SK-N-SH (cell line): ENCODE measurements around the gene IRAK1BP1. TPM values are rescaled to one million over a fixed set of nuclear protein-coding genes. Genes with fewer than 3 reads are reported as not detected.

Experiments
- CTCF ChIA-PET: fragments of 300-600, 350-600 bp; formaldehyde crosslinking; extraction: SDS; loops from one replicate; lab custom pipeline; 2021; lab: Yijun Ruan, JAX
- POLR2A ChIA-PET: fragments of 350-600 bp; sonication (Branson Sonifier 250); formaldehyde crosslinking; extraction: SDS; loops from one replicate; lab custom pipeline; 2020; ENCODE audit warnings: antibody characterized with exemption, inconsistent platforms; lab: Yijun Ruan, JAX
- DNase-seq: peaks from one replicate; pipeline ENCODE4 v3.0.0; 2012
- H2AFZ ChIP-seq: fragments of 200-600 bp; sonication (generic); 2 replicates; pipeline ENCODE4 v1.8.1; 2016; ENCODE audit warnings: antibody characterized with exemption, mild to moderate bottlenecking, low read depth
- H3F3A ChIP-seq: fragments of 200-600 bp; sonication (generic); replicated peaks from 2 replicates; pipeline ENCODE3; 2016; ENCODE audit warnings: antibody characterized with exemption, mild to moderate bottlenecking; ENCODE audit not compliant: insufficient read depth
- H3K27ac ChIP-seq, 2 experiments: fragments of 200-500 bp in 1 of 2; fragments of 200-600 bp in 1 of 2; sonication (Bioruptor generic) in 1 of 2; sonication (generic), shearing (Covaris generic) in 1 of 2; 2 replicates each; pipeline versions ENCODE4 v1.5.1 to v1.6.1; 2014 to 2016; ENCODE audit warnings: low read depth in 2 of 2, inconsistent platforms in 1 of 2, low read length in 1 of 2, mild to moderate bottlenecking in 1 of 2, mixed read lengths in 1 of 2
- H3K27me3 ChIP-seq: fragments of 200-600 bp; sonication (generic), shearing (Covaris generic); 2 replicates; pipeline ENCODE4 v1.6.1; 2016; ENCODE audit warnings: mixed run types; ENCODE audit not compliant: insufficient read depth
- H3K36me3 ChIP-seq, 2 experiments: fragments of 200-500 bp in 1 of 2; fragments of 200-600 bp in 1 of 2; sonication (Bioruptor generic) in 1 of 2; sonication (generic) in 1 of 2; replicated peaks in 1 of 2; 2 replicates each; pipeline versions ENCODE3 to v1.5.1; 2014 to 2016; ENCODE audit warnings: low read length in 1 of 2, mild to moderate bottlenecking in 1 of 2; ENCODE audit not compliant: insufficient read depth in 2 of 2, control insufficient read depth in 1 of 2
- H3K4me1 ChIP-seq, 2 experiments: fragments of 200-500 bp in 1 of 2; fragments of 200-600 bp in 1 of 2; sonication (Bioruptor generic) in 1 of 2; sonication (generic), shearing (Covaris generic) in 1 of 2; 2 replicates each; pipeline versions ENCODE4 v1.5.1 to v1.6.1; 2014 to 2016; ENCODE audit warnings: low read depth in 1 of 2, low read length in 1 of 2, mixed run types in 1 of 2; ENCODE audit not compliant: insufficient read depth in 2 of 2, control insufficient read depth in 1 of 2
- H3K4me2 ChIP-seq: fragments of 200-600 bp; sonication (generic), shearing (Covaris generic); 2 replicates; pipeline ENCODE4 v1.6.1; 2017; ENCODE audit warnings: mixed run types
- H3K4me3 ChIP-seq, 2 experiments: fragments of 200-500 bp in 1 of 2; fragments of 200-600 bp in 1 of 2; sonication (Bioruptor generic) in 1 of 2; sonication (generic), shearing (Covaris generic) in 1 of 2; 2 replicates each; pipeline versions ENCODE4 v1.5.1 to v1.8.1; 2014 to 2016; ENCODE audit warnings: low read depth in 2 of 2, inconsistent platforms in 1 of 2, low read length in 1 of 2, mild to moderate bottlenecking in 1 of 2, mixed read lengths in 1 of 2, moderate library complexity in 1 of 2
- H3K79me2 ChIP-seq: fragments of 200-600 bp; sonication (generic); 2 replicates; pipeline ENCODE4 v1.8.1; 2017; ENCODE audit warnings: mild to moderate bottlenecking; ENCODE audit not compliant: insufficient read depth
- H3K9ac ChIP-seq: fragments of 200-600 bp; sonication (generic); 2 replicates; pipeline ENCODE4 v1.6.1; 2017; ENCODE audit warnings: mixed run types
- H3K9me2 ChIP-seq: fragments of 200-600 bp; sonication (generic); 2 replicates; pipeline ENCODE4 v1.6.1; 2017; ENCODE audit warnings: mixed run types
- H3K9me3 ChIP-seq: fragments of 200-600 bp; sonication (generic); 2 replicates; pipeline ENCODE4 v1.6.1; 2017; ENCODE audit warnings: mixed run types, mild to moderate bottlenecking, moderate library complexity
- H4K20me1 ChIP-seq: fragments of 200-600 bp; sonication (generic); 2 replicates; pipeline ENCODE4 v1.6.1; 2017; ENCODE audit warnings: mild to moderate bottlenecking, mixed run types; ENCODE audit not compliant: insufficient read depth
- CHD2 ChIP-seq: fragments of 150-350 bp; IDR thresholded peaks from 2 replicates; pipeline ENCODE4 v1.6.1; 2018; ENCODE audit warnings: low read length; ENCODE audit not compliant: partially characterized antibody
- CTCF ChIP-seq: fragments of 200-600 bp; sonication (generic); IDR thresholded peaks from 2 replicates; pipeline ENCODE4 v1.6.1; 2017; ENCODE audit warnings: antibody characterized with exemption, mild to moderate bottlenecking, moderate library complexity
- GATA2 ChIP-seq: sonication (generic); formaldehyde crosslinking; IDR thresholded peaks from 2 replicates; pipeline ENCODE4 v1.5.0; 2020; ENCODE audit warnings: mild to moderate bottlenecking, missing genetic modification reagents
- MAX ChIP-seq: IDR thresholded peaks from 2 replicates; pipeline ENCODE4 v1.4.0; 2012; ENCODE audit warnings: low read depth
- POLR2AphosphoS5 ChIP-seq: IDR thresholded peaks from 2 replicates; pipeline ENCODE4 v1.6.1; 2012; ENCODE audit warnings: low read depth, low read length
- RAD21 ChIP-seq: IDR thresholded peaks from 2 replicates; pipeline ENCODE4 v1.6.1; 2012; ENCODE audit warnings: mild to moderate bottlenecking, low read length
- RCOR1 ChIP-seq: fragments of 150-350 bp; IDR thresholded peaks from 2 replicates; pipeline ENCODE4 v1.6.1; 2017; ENCODE audit warnings: antibody characterized with exemption, low read length
- RFX5 ChIP-seq: IDR thresholded peaks from 2 replicates; pipeline ENCODE4 v1.6.1; 2012; ENCODE audit warnings: mild to moderate bottlenecking, improper control_type of control experiment, low read length
- SIN3A ChIP-seq: IDR thresholded peaks from 2 replicates; pipeline ENCODE4 v1.6.1; 2012; ENCODE audit warnings: low read depth, mild to moderate bottlenecking, low read length, moderate library complexity, borderline replicate concordance
- TEAD4 ChIP-seq: IDR thresholded peaks from 2 replicates; pipeline ENCODE4 v1.4.0; 2012; ENCODE audit warnings: mild to moderate bottlenecking, borderline replicate concordance; ENCODE audit not compliant: insufficient read depth
- YY1 ChIP-seq: IDR thresholded peaks from 2 replicates; pipeline ENCODE4 v1.4.0; 2012; ENCODE audit warnings: low read depth, mild to moderate bottlenecking
- ZBTB33 ChIP-seq: IDR thresholded peaks from 2 replicates; pipeline ENCODE4 v1.4.0; 2012; ENCODE audit warnings: low read depth, borderline replicate concordance
- WGBS: methylation state at CpG from one replicate; pipeline ENCODE4 v1.1.6; 2017; ENCODE audit warnings: low lambda C conversion rate; 5-methylcytosine and 5-hydroxymethylcytosine counted together
- polyA plus RNA-seq, 3 experiments: library from polyadenylated mRNA; depleted of rRNA; stranded (reverse); fragments of >200 nt; gene quantifications; 2 replicates each; pipeline ENCODE4 v1.2.3, GENCODE V29; 2012
- TF ChIP-seq, protein P1 (sequence below): fragments of 150-350 bp; IDR thresholded peaks from 2 replicates; pipeline ENCODE4 v1.6.1; 2017; ENCODE audit warnings: antibody characterized with exemption, low read length, low read depth, borderline replicate concordance
- TF ChIP-seq, protein P2 (sequence below): IDR thresholded peaks from 2 replicates; pipeline ENCODE4 v1.6.1; 2012; ENCODE audit warnings: mild to moderate bottlenecking, low read depth, low read length, moderate library complexity
- TF ChIP-seq, protein P3 (sequence below): fragments of 150-350 bp; IDR thresholded peaks from 2 replicates; pipeline ENCODE4 v1.6.1; 2016; ENCODE audit warnings: mild to moderate bottlenecking, low read depth, low read length

Gene IRAK1BP1
- polyA plus RNA-seq, 1 of the 3 experiments (the other 2 are of a cell fraction) = 1.8 TPM

DNA sequence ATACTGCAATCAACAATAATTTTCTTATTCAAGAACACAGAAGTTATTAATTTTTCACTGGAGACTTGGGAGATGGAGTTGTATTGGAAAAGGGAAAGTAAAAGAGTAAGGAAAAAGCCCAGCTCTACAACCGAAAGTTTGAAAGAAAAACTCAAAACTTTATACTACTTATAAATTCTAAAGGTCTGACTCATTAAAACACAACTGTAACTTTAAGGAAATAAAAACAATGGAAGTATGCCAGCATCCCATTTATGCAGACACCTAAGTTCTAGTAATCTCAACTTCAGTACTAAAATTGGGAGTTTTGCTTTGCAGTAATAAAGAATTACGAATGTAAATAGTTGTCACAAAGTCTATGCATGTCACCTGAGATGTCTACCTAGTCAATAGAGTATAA, 80.6 kb downstream of the IRAK1BP1 start (continued):
- TF ChIP-seq SIN3A (no peak), RFX5 (no peak)

- ChIA-PET POLR2A (no interaction called here), CTCF (no interaction called here)
- TF ChIP-seq SIN3A (no peak), GATA2 (CRISPR knock-in tag) (no peak), CHD2 (no peak), RAD21 (no peak), RCOR1 (no peak), MAX (no peak), ZBTB33 (no peak), TEAD4 (no peak), YY1 (no peak), CTCF (no peak), RFX5 (no peak), POLR2AphosphoS5 (no peak)
- TF ChIP-seq, protein P1, sequence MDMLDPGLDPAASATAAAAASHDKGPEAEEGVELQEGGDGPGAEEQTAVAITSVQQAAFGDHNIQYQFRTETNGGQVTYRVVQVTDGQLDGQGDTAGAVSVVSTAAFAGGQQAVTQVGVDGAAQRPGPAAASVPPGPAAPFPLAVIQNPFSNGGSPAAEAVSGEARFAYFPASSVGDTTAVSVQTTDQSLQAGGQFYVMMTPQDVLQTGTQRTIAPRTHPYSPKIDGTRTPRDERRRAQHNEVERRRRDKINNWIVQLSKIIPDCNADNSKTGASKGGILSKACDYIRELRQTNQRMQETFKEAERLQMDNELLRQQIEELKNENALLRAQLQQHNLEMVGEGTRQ = no peak
- TF ChIP-seq, protein P2, sequence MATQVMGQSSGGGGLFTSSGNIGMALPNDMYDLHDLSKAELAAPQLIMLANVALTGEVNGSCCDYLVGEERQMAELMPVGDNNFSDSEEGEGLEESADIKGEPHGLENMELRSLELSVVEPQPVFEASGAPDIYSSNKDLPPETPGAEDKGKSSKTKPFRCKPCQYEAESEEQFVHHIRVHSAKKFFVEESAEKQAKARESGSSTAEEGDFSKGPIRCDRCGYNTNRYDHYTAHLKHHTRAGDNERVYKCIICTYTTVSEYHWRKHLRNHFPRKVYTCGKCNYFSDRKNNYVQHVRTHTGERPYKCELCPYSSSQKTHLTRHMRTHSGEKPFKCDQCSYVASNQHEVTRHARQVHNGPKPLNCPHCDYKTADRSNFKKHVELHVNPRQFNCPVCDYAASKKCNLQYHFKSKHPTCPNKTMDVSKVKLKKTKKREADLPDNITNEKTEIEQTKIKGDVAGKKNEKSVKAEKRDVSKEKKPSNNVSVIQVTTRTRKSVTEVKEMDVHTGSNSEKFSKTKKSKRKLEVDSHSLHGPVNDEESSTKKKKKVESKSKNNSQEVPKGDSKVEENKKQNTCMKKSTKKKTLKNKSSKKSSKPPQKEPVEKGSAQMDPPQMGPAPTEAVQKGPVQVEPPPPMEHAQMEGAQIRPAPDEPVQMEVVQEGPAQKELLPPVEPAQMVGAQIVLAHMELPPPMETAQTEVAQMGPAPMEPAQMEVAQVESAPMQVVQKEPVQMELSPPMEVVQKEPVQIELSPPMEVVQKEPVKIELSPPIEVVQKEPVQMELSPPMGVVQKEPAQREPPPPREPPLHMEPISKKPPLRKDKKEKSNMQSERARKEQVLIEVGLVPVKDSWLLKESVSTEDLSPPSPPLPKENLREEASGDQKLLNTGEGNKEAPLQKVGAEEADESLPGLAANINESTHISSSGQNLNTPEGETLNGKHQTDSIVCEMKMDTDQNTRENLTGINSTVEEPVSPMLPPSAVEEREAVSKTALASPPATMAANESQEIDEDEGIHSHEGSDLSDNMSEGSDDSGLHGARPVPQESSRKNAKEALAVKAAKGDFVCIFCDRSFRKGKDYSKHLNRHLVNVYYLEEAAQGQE = no peak
- TF ChIP-seq, protein P3, sequence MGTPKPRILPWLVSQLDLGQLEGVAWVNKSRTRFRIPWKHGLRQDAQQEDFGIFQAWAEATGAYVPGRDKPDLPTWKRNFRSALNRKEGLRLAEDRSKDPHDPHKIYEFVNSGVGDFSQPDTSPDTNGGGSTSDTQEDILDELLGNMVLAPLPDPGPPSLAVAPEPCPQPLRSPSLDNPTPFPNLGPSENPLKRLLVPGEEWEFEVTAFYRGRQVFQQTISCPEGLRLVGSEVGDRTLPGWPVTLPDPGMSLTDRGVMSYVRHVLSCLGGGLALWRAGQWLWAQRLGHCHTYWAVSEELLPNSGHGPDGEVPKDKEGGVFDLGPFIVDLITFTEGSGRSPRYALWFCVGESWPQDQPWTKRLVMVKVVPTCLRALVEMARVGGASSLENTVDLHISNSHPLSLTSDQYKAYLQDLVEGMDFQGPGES = no peak
- no peaks in the 10 kb centered on the region for H3K4me1 ChIP-seq
- 96% methylated on average over 3 of the region's 3 CpGs for WGBS
- H3K4me3 ChIP-seq = no peak overlapping the region
- peaks cover 78 to 89% of the 10 kb centered on the region in 2 experiments for H3K36me3 ChIP-seq
- H4K20me1 ChIP-seq = no peaks in the 10 kb centered on the region
- H3K9ac ChIP-seq = no peak overlapping the region
- no peaks in the 10 kb centered on the region for H3K9me2 ChIP-seq
- no peak overlapping the region for H3K4me2 ChIP-seq
- no peaks in the 10 kb centered on the region for H3K27me3 ChIP-seq
- no peak overlapping the region for H2AFZ ChIP-seq
- H3K9me3 ChIP-seq = 0 out of 2 replicates have a peak, but pooled peaks cover 7% of the 10 kb centered on the region
- peaks cover 13% of the 10 kb centered on the region for H3F3A ChIP-seq
- DNase-seq = no peak
- H3K27ac ChIP-seq = no peak overlapping the region
- no peaks in the 10 kb centered on the region for H3K79me2 ChIP-seq
These were observed 81.4 kb downstream of the IRAK1BP1 start for GRCh38 chr6:78948785-78949184.
